ENCODE results near the gene D2HGDH.
"Not testable (repeated sequence)": the region's sequence is repeated elsewhere in the genome, so short reads cannot be mapped to it uniquely, and the experiment has no call there.

The D2HGDH gene

GRCh38 chr2:241796209-241796608, 61.8 kb downstream of the D2HGDH start:
- no peak for DNase-seq

GRCh38 chr2:241796610-241797138, 62.2 kb downstream of the D2HGDH start:
- no peak for DNase-seq

DNA sequence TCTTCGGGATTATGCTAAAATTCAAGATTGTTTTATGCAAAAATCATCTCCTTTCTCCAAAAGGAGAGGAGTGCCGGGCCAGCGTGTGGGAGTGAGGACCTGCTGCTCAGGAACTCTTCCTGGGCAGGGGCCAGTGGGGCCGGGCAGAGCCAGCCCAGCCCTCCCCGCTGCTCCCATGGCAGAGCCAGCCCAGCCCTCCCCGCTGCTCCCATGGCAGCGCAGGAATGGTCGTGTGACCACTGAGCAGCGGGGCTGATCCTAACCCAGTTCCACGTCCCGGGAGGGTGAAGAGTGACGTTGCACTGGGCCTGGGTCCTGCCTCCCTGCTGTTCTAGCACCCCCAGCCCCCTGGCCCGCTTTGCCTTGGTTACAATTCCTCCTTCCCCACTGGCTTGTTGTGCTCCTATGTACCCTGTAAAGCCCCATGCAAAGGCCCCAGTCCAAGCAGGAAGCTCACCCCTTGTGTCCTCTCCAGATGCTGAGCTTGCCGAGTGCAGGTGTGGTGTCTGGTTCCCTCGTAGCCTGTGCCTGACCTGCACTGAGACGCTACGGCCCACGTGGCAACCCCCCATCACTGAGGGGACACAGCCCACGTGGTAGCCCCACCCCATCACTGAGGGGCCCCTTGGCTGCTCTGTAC, 63.1 kb downstream of the D2HGDH start:
- DNase-seq: no peak

DNA sequence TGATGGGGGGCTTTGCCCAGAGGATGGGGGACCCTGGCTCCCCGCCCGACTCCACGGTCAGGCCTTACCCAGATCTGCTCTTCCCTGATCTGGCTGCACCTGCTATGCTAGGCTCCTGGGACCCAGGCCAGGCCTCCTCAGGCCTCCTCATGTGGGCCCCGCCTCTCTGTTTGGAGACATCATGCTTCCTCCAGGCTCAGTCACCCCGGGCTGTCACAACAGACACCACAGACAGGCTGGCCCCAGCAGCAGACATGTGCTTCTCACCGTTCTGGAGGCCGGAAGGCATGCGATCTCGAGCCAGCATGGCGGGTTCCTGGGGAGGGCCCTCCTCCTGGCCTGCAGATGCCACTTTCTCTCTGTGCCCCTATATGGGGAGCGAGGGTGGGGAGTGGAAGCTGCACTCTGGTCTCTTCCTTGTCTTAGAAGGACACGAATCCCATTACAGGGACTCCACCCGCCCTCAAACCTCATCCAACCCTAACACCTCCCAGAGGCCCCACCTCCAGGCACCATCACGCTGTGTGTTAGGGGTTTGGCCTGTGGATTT, 63.7 kb downstream of the D2HGDH start:
- no peak for DNase-seq

GRCh38 chr2:241798631-241799521, 64.4 kb downstream of the D2HGDH start:
- no peak for DNase-seq

DNA sequence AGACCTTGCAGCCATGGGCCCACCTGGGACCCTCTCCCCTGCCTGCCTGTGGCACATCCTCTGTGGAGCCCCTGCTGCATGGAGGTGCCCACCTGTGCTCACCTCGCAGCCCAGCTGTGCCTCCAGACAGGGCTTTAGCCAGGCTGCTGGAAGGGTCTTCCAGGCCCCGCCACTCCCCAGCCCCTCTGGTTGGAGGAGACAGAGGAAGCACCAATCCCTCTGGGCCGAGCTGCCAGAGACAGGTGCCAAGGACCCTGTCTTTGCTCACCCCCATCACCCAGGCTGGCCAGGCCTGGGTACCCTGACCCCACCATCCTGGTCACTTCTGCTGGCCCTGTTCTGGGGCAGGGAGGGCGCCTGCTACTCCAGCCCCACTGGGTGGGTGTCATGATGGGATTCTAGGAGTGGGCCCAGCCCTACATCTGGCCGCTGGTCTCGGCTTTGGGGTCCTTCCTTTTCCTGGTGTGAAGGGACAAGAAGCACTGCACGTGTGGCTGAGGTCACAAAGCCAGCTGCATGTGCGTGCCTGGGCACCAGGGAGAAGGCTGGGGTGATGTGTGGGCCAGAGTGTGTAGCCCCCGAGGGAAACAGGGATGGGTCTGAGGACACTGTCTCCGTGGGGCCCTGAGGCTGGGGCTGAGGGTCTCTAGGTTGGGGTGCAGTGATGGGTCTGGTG, 65.2 kb downstream of the D2HGDH start:
- no peak for DNase-seq

DNA sequence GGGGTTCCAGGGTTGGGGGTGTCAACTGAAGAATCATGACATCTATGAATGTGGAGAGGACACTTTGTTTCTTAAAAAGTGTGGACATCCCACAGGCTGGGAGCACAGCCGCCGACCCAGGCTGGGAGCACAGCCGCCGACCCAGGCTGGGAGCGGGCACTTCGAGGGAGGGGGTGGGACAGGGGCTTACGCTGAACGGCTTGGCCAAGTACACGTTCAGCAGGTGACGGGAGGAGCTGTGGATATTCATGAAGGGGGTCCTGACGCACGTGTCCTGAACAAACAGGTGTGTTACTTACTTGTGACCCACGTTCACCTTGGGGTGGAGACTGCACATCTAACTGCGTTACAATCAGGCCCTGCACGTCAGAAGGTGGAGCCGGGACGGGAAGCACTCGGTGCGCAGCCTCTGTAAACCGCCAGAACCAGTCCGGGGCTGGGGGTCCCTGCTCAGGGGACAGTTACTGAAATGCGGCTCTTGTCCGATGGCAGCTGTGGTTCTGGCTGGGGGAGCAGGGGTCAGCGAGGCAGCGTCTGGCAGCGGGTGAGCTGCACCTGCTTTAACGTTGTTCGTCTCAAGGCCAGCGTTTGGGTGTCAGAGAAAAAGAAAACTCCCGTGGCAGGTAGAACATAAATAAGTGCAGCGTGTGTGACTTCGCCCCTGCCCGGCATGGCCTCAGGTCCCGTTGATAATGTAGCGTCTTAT, 65.9 kb downstream of the D2HGDH start:
- DNase-seq: not testable (repeated sequence)

- no peak for DNase-seq
Measured at GRCh38 chr2:241801611-241802420, 67.4 kb downstream of the D2HGDH start.

DNA sequence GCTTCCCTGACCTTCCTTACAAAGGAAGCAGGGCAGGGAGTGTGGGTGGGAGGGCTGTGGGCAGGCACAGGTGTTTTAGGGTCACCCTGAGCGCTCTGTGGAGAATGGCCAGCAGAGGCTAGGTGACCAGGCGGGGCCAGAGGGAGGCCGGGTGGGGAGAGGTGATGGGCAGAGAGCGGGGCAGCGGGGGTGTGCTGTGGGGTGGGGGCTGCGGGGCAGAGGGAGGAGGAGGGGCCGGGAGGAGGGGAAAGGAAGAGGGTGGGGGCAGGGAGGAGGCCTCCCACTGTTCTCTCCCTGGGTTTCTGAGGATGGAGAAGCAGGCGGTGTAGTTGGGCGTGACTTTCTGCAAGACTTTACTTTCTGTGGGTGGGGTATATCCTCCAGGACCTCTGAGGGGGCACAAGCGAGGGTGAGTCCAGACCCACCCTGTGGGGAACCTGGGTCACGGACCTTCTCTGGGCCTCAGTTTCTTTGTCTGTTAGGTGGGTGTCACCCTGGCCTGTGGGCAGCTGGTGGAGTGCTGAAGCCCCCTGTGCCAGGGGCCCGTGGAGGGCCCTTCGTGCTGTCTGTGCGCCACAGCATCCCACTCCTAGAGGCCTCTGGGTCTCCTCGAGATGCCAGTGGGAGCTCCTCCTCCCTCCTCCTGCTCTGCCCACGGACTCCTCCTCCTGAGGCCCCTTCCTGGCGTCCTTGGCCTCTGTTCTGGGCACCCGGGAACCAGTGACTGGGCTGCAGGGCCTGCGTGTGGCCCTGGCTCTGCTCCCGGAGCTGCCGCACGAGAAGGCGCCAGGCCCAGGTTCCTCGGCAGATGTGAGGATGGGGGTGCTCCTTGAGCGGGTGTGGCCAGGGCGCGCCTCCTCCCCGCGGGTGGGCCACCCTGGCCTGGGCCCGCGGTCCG, 68.2 kb downstream of the D2HGDH start:
- no peak for DNase-seq

DNA sequence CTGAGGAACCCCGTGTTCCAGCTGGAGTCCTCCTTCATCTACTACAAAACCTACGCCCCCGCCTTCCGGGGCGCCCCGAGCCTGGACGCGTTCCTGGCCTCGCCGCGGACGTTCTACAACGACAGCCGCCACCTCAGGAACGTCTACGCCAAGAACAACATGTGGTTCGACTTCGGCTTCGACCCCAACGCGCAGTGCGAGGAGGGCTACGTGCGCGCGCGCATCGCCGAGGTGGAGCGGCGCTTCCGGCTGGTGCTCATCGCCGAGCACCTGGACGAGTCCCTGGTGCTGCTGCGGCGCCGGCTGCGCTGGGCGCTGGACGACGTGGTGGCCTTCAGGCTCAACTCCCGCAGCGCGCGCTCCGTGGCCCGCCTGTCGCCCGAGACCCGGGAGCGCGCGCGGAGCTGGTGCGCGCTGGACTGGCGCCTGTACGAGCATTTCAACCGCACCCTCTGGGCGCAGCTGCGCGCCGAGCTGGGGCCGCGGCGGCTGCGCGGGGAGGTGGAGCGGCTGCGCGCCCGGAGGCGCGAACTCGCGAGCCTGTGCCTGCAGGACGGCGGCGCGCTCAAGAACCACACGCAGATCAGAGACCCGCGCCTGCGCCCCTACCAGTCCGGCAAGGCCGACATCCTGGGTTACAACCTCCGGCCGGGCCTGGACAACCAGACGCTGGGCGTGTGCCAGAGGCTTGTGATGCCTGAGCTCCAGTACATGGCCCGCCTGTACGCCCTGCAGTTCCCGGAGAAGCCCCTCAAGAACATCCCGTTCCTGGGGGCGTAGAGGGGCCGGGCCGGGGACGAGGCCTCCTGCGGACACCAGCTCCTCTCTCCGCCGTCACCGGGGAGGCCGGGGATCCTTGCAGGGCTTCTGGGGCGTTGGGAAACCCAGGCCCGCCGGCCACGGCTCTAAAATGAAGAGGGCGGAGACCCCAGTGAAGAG, 69.2 kb downstream of the D2HGDH start:
- DNase-seq: no peak

GRCh38 chr2:241804326-241805229, 70.1 kb downstream of the D2HGDH start:
- DNase-seq: no peak

- not testable (repeated sequence) for DNase-seq
Measured at GRCh38 chr2:241806217-241806616, 71.8 kb downstream of the D2HGDH start.

DNA sequence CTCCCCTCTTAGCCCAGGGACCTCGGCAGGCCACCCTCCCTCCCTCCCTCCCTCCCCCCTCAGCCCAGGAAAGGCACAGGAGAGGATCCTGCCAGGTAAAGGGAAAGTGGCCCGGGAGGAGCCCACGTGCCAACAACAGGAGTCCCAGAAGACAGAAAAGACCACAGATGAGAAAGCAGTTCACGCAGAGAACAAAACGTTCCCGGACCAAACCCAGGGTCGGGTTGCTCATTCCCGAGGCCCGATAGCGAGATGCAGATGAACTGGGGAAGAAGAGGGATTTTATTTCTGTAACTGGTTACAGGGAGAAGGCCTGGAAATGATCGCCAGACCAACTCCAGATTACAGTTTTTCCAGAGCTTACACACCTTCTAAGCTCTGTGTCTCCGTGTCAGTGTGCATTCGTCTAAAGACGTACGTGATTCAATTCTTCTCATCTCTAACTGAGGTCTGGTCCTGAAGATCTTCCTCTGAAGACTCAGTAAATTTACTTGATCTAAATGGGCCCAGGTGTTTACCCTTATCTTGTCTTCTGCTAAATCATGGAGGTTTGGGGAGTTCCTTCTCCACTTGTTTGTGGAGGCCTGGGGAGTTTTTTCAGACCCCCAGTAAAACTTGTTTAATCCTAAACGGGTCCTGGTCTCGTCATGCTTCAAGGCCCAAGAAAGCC, 73.8 kb downstream of the D2HGDH start:
- DNase-seq: no peak

DNA sequence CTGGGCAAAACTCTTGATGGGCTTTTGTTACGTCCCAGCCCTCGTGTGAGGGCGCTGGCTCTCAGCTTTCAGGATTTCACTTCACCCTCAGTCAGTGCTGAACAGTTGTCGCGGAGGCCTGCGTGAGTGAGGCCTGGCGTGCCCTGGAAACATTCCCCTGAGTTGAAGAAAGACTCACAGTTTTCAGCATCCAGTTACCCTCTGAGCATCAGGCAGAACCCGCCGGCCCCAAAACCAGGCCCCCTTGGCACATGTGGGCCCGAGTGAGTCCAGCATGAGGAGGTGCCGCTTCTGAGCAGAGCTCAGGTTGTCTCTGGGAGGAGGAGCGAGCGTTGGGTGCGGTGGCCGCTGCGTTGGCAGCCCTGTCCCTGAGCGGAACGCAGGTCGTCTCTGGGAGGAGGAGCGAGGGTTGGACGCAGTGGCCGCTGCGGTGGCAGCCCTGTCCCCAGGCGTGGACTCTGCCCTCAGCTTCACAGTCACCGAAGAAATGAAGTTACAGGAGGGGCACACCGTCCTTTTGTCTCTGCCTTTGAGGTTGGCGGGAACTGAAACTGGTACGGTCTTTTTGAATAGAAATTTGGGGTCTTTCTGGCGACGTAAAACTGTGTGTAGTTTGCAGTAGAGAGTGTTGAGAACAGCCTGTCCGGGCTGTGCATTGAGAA, 74.4 kb downstream of the D2HGDH start, which contains the start of gene NEU4:
Gene NEU4, plus strand, starts transcription at position 473 of the 662 bp plus-strand sequence. CDS start 5,292 bp downstream, outside the sequence.
- no peak for DNase-seq

DNA sequence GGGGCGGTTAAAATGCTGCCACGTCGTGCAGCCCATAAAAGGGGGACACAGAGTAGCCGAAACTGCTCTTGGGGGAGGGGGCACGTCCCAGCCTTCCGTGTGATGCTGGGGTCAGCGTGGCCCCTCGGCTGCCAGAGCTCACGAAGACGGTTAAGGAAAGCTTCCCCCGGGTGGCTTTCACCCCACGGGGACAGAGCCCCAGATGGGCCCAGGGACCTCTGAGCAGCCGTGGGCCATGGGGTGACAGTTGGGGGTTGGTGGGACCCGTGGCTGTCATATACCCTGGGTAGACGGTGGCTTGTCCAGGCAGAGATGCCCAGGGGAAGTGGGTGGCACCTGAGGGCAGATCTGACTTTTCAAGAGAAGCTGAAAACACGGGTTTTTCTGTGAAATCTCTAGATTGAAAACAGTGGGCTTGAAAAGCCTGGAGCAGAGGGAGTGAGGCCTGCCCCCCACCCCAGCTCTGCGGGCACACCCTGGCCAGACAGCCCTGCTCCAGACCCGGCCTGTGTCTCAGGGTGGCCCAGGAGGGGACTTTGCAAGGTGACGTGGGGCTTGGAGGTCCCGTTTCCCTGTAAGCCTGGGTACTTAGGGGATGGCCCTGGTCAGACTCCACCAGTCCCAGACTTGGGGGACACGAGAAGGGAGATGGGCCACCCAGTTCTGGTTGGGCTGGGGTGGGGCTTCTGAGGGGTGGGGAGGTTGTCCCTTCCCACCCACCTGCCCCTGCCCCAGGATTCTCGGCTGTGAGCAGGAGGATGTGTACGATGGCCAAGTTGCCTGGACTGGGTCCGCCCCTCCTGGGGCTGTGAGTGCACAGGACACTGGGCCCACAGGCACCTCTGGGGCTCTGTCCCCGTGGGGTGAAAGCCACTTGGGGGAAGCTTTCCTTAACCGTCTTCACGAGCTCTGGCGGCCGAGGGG, 75.2 kb downstream of the D2HGDH start:
- DNase-seq: no peak
